BLaER1 treated with 17β-estradiol and CSF1 and Interleukin-3, amounts not matched to agents 10 nM and 100 nM (cell line): ENCODE results near the gene FRRS1L.
A peak's percentile ranks its signal among the peaks of the same experiment; 100 is the strongest.

ENCODE experiments used
- H3K27ac ChIP-seq, 11 experiments: shearing (Covaris generic); formaldehyde crosslinking; 2 replicates each; pipeline ENCODE4 v1.8.1; 2022
- H3K27me3 ChIP-seq, 11 experiments: shearing (Covaris generic); formaldehyde crosslinking; 2 replicates each; pipeline ENCODE4 v1.8.1; 2022
- H3K36me3 ChIP-seq, 11 experiments: shearing (Covaris generic); formaldehyde crosslinking; 2 replicates each; pipeline ENCODE4 v1.8.1; 2022
- H3K4me1 ChIP-seq, 10 experiments: shearing (Covaris generic); formaldehyde crosslinking; 2 replicates each; pipeline ENCODE4 v1.8.1; 2022
- H3K4me2 ChIP-seq, 11 experiments: shearing (Covaris generic); formaldehyde crosslinking; 2 replicates each; pipeline ENCODE4 v1.8.1; 2022
- H3K4me3 ChIP-seq, 10 experiments: shearing (Covaris generic); formaldehyde crosslinking; 2 replicates each; pipeline ENCODE4 v1.8.1; 2022
- H3K9ac ChIP-seq, 11 experiments: shearing (Covaris generic); formaldehyde crosslinking; 2 replicates each; pipeline ENCODE4 v1.8.1; 2022
- H3K9me3 ChIP-seq, 11 experiments: shearing (Covaris generic); formaldehyde crosslinking; replicated peaks in 1 of 11; 2 replicates each; pipeline ENCODE4 v1.8.1; 2022
- H4K20me1 ChIP-seq, 11 experiments: shearing (Covaris generic); formaldehyde crosslinking; 2 replicates each; pipeline ENCODE4 v1.8.1; 2022
- Cebpa-rat ChIP-seq, 11 experiments: shearing (Covaris generic); IDR thresholded peaks; 2 replicates each; pipeline ENCODE4 v1.8.1; 2022

Gene FRRS1L

GRCh38 chr9:109179801-109180523 is 12.9 kb upstream of the FRRS1L start:
- Histone ChIP-seq H4K20me1 (no peaks in the 10 kb centered on the region), H3K36me3 (no peaks in the 10 kb centered on the region), H3K9me3 (no peaks in the 10 kb centered on the region), H3K9ac (no peak overlapping the region), H3K4me3 (no peak overlapping the region), H3K4me1 (no peaks in the 10 kb centered on the region), H3K4me2 (no peak overlapping the region), H3K27me3 (no peaks in the 10 kb centered on the region), H3K27ac (no peak overlapping the region)
- TF ChIP-seq Cebpa-rat (IDR thresholded peaks at IDR 0.05) = no peak

GRCh38 chr9:109176963-109177362 is 9.9 kb upstream of the FRRS1L start:
- Histone ChIP-seq H3K36me3 (no peaks in the 10 kb centered on the region), H3K9me3 (no peaks in the 10 kb centered on the region), H3K4me1 (peaks cover 0 to 4% (median 3%) of the 10 kb centered on the region in 10 experiments; a peak in 13 of 20 replicates), H3K9ac (no peak overlapping the region), H3K27me3 (no peaks in the 10 kb centered on the region), H3K4me2 (no peak overlapping the region), H3K27ac (no peak overlapping the region), H3K4me3 (no peak overlapping the region), H4K20me1 (no peaks in the 10 kb centered on the region)
- TF ChIP-seq Cebpa-rat (IDR thresholded peaks at IDR 0.05) = no peak

DNA sequence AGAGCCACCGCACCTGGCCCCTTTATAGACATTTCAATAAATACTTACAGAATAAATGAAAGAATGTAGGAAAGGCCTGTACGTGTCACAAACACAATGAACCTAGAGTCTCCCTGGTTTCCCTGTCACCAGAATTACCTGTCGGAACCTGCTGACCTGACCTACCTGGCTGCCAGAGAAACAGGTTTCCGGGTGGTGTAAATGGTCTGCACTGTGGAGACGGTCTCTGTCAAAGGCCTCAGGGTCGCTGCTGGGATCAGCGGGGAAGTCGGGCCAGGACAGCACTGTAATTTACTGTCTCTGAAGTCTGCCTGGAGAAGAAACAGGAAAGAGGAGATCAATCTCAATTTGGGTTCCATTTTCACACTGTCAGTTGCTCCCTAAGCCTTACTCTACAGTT is 9.3 kb upstream of the FRRS1L start:
- Histone ChIP-seq H3K27me3 (no peaks in the 10 kb centered on the region), H3K36me3 (no peaks in the 10 kb centered on the region), H3K9me3 (no peaks in the 10 kb centered on the region), H3K9ac (no peak overlapping the region), H3K27ac (no peak overlapping the region), H3K4me1 (peaks cover 0 to 9% (median 7%) of the 10 kb centered on the region in 10 experiments; a peak in 13 of 20 replicates), H4K20me1 (no peaks in the 10 kb centered on the region), H3K4me2 (no peak overlapping the region), H3K4me3 (no peak overlapping the region)
- TF ChIP-seq Cebpa-rat (IDR thresholded peaks at IDR 0.05) = no peak

DNA sequence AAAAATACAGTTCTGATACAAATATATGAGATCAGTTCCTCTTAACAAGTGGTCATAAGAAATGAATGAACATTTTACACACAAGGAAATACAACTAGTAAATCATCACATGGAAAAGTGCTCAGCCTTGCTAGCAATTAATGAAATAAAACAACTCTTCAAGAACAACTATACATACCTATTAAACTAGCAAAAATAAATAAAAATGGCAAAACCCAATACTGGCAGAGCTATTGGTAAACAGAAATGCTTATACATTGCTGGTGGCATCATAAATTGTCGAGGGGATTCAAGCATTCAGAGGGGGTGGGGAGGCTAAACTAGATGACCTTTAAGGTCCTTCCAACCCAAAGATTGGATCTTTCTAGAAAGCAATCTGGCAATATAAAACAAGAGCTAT is 5.9 kb upstream of the FRRS1L start:
- Histone ChIP-seq H3K4me3 (no peak overlapping the region), H3K9ac (no peak overlapping the region), H3K4me1 (peaks cover 0 to 9% (median 7%) of the 10 kb centered on the region in 10 experiments; a peak in 13 of 20 replicates), H3K27ac (no peak overlapping the region), H3K4me2 (no peak overlapping the region), H4K20me1 (no peaks in the 10 kb centered on the region), H3K9me3 (no peaks in the 10 kb centered on the region), H3K36me3 (no peaks in the 10 kb centered on the region), H3K27me3 (no peaks in the 10 kb centered on the region)
- no peak for TF ChIP-seq Cebpa-rat (IDR thresholded peaks at IDR 0.05)

DNA sequence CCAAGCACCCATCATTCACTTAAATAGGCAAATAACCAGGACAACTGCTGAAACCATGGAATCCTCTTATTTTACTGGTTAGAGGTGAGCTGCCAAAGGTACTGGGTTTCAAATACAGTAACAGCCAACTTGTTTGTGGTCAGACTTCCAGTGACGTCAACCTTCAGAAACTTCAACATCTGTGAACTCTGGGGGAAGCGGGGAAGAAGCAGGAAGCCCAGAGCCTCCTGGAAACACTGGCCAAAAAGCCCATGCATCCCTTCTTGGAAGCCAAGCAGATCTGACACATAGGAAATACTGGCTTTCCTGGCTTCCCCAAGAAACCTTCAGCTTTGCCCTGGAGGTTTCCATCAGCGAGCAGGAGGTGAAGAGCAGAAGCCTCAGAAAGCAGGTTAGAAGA is 4.9 kb upstream of the FRRS1L start:
- no peaks in the 10 kb centered on the region for H3K36me3 ChIP-seq
- no peak overlapping the region for H3K4me3 ChIP-seq
- H3K9ac ChIP-seq = no peak overlapping the region
- no peaks in the 10 kb centered on the region for H3K27me3 ChIP-seq
- peak overlapping the region in 9 of 11 experiments; percentile 11 to 46 (median 33); a peak in 11 of 22 replicates for H3K4me2 ChIP-seq
- peaks cover 0 to 8% (median 0%) of the 10 kb centered on the region in 11 experiments; a peak in 4 of 22 replicates for H3K9me3 ChIP-seq
- no peak for TF ChIP-seq Cebpa-rat (IDR thresholded peaks at IDR 0.05)
- H3K4me1 ChIP-seq = peaks cover 0 to 9% (median 7%) of the 10 kb centered on the region in 10 experiments; a peak in 13 of 20 replicates
- no peaks in the 10 kb centered on the region for H4K20me1 ChIP-seq
- no peak overlapping the region for H3K27ac ChIP-seq

- no peaks in the 10 kb centered on the region for H3K27me3 ChIP-seq
- H4K20me1 ChIP-seq = no peaks in the 10 kb centered on the region
- peaks cover 0 to 25% (median 11%) of the 10 kb centered on the region in 11 experiments; a peak in 13 of 22 replicates for H3K9me3 ChIP-seq
- peaks cover 8 to 18% (median 11%) of the 10 kb centered on the region in 10 experiments; a peak in 17 of 20 replicates for H3K4me1 ChIP-seq
- H3K4me2 ChIP-seq = no peak overlapping the region
- no peak for TF ChIP-seq Cebpa-rat (IDR thresholded peaks at IDR 0.05)
- H3K36me3 ChIP-seq = no peaks in the 10 kb centered on the region
- no peak overlapping the region for H3K9ac ChIP-seq
- no peak overlapping the region for H3K4me3 ChIP-seq
- no peak overlapping the region for H3K27ac ChIP-seq
Observed at GRCh38 chr9:109168170-109168569, 1.1 kb upstream of the FRRS1L start.

GRCh38 chr9:109167716-109168115 is 667 bp upstream of the FRRS1L start:
- Histone ChIP-seq H3K36me3 (no peaks in the 10 kb centered on the region), H3K27me3 (no peaks in the 10 kb centered on the region), H3K4me3 (no peak overlapping the region), H3K27ac (no peak overlapping the region), H3K4me2 (no peak overlapping the region), H3K9me3 (peaks cover 0 to 25% (median 11%) of the 10 kb centered on the region in 11 experiments; a peak in 13 of 22 replicates), H4K20me1 (no peaks in the 10 kb centered on the region), H3K4me1 (peaks cover 8 to 18% (median 11%) of the 10 kb centered on the region in 10 experiments; a peak in 17 of 20 replicates), H3K9ac (no peak overlapping the region)
- no peak for TF ChIP-seq Cebpa-rat (IDR thresholded peaks at IDR 0.05)

DNA sequence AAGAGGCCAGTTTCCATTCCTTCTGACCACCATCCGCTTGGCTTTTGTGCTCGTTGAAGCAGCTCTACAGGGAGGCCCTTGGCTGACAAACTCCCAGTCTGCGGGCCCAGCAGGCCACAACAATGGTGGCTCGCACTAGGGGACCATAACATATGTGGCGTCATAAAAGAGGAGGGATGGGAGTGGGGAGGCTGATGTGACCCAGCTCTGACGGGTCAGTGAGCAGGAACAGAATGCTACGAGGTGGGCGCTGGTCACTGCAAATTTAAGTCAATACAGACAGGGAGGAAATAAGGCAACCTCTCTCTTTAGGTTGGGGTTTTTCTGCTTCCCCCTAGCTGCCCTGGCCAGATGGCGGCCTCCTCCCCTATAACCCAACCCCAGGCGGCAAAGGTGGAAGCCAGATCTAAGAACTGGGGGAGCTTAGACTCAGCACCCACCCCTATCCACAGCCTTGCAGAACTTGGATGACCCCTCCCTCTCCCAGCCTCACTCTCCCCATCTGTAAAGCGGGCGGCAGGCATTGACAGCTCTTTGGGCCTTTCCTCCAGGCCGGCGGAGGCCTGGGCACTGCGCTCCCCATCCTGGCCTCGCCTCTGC is 778 bp downstream of the FRRS1L start:
- Histone ChIP-seq H3K4me3 (no peak overlapping the region), H3K27ac (no peak overlapping the region)
- no peak for TF ChIP-seq Cebpa-rat (IDR thresholded peaks at IDR 0.05)

DNA sequence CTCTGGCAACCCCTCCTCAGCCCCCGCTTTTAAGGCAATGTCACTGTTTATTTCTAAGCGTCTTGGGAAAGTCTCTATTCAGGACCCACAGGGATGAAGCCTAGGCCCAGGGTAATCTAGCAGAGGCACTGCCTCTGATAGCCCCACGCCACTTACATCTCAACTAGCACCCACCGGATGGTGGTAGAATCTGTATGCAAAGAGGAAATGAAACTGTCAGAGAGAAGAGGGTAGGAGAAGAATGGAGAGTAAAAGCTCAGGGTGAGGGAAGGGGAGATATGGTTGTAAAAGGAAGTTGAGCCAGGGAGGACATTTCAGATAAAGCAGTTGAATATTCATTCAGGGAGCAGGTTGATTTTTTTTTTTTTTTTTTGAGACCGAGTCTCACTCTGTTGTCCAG is 3.0 kb downstream of the FRRS1L start:
- H3K4me2 ChIP-seq = peak overlapping the region in 7 of 11 experiments; percentile 2 to 41 (median 13); a peak in 3 of 22 replicates
- H3K4me1 ChIP-seq = peaks cover 6 to 25% (median 19%) of the 10 kb centered on the region in 10 experiments; a peak in 19 of 20 replicates
- H3K27me3 ChIP-seq = no peaks in the 10 kb centered on the region
- H4K20me1 ChIP-seq = no peaks in the 10 kb centered on the region
- H3K27ac ChIP-seq = no peak overlapping the region
- peaks cover 0 to 25% (median 11%) of the 10 kb centered on the region in 11 experiments; a peak in 13 of 22 replicates for H3K9me3 ChIP-seq
- no peak for TF ChIP-seq Cebpa-rat (IDR thresholded peaks at IDR 0.05)
- H3K9ac ChIP-seq = no peak overlapping the region
- no peaks in the 10 kb centered on the region for H3K36me3 ChIP-seq
- no peak overlapping the region for H3K4me3 ChIP-seq

More for the DNA sequence above, 778 bp downstream of the FRRS1L start:
- no peaks in the 10 kb centered on the region for H3K36me3 ChIP-seq
- no peaks in the 10 kb centered on the region for H4K20me1 ChIP-seq
- peaks cover 0 to 25% (median 11%) of the 10 kb centered on the region in 11 experiments; a peak in 13 of 22 replicates for H3K9me3 ChIP-seq
- peaks cover 6 to 19% (median 13%) of the 10 kb centered on the region in 10 experiments; a peak in 19 of 20 replicates for H3K4me1 ChIP-seq
- H3K9ac ChIP-seq = no peak overlapping the region
- no peak overlapping the region for H3K4me2 ChIP-seq
- H3K27me3 ChIP-seq = no peaks in the 10 kb centered on the region
